Activated naive CD8-positive, alpha-beta T cell treated with anti-CD3 and anti-CD28 coated beads, Interleukin-2, amount 10 ng/mL, durations not matched to agents 7 days and 5 days (primary cell): Measurements from ENCODE around the gene KCNMA1. TPM values are rescaled to one million over a fixed set of nuclear protein-coding genes. Genes with fewer than 3 reads are reported as not detected.
"Not testable (repeated sequence)": the region's sequence is repeated elsewhere in the genome, so short reads cannot be mapped to it uniquely, and the experiment has no call there.

Experiments used
- ATAC-seq: fragments of 150-1000 bp; cut with Tn5 transposase; one replicate; pipeline ENCODE4 v1.10.0; 2021; ENCODE audit warnings: low read depth, moderate library complexity
- POLR2A ChIA-PET: fragments of 350-600 bp; sonication (Branson Sonifier 250); formaldehyde crosslinking; loops from one replicate; lab custom pipeline; 2021; ENCODE audit warnings: antibody characterized with exemption; lab: Charles Lee
- DNase-seq: peaks from one replicate; pipeline ENCODE4 v3.0.0; 2021
- H3K27ac Mint-ChIP-seq: one replicate; pipeline ENCODE4 v1.8.0; 2022; ENCODE audit warnings: mild to moderate bottlenecking, mixed read lengths
- H3K27me3 Mint-ChIP-seq: one replicate; pipeline ENCODE4 v1.8.0; 2022; ENCODE audit warnings: mild to moderate bottlenecking, moderate library complexity, mixed read lengths
- H3K36me3 Mint-ChIP-seq: one replicate; pipeline ENCODE4 v1.8.0; 2021; ENCODE audit warnings: mild to moderate bottlenecking, mixed read lengths
- H3K4me1 Mint-ChIP-seq: one replicate; pipeline ENCODE4 v1.8.0; 2021; ENCODE audit warnings: mixed read lengths
- H3K4me3 Mint-ChIP-seq: one replicate; pipeline ENCODE4 v1.8.0; 2022; ENCODE audit warnings: mild to moderate bottlenecking, moderate library complexity, mixed read lengths
- H3K9me3 Mint-ChIP-seq: one replicate; pipeline ENCODE4 v1.8.0; 2021; ENCODE audit warnings: mixed read lengths
- total RNA-seq, 2 experiments: library from RNA; stranded (reverse); gene quantifications; one replicate each; pipeline ENCODE4 v1.2.3, GENCODE V29; 2021

Gene KCNMA1
- total RNA-seq, 2 experiments from 2014 or later, result 0.39 to 0.54 TPM

DNA sequence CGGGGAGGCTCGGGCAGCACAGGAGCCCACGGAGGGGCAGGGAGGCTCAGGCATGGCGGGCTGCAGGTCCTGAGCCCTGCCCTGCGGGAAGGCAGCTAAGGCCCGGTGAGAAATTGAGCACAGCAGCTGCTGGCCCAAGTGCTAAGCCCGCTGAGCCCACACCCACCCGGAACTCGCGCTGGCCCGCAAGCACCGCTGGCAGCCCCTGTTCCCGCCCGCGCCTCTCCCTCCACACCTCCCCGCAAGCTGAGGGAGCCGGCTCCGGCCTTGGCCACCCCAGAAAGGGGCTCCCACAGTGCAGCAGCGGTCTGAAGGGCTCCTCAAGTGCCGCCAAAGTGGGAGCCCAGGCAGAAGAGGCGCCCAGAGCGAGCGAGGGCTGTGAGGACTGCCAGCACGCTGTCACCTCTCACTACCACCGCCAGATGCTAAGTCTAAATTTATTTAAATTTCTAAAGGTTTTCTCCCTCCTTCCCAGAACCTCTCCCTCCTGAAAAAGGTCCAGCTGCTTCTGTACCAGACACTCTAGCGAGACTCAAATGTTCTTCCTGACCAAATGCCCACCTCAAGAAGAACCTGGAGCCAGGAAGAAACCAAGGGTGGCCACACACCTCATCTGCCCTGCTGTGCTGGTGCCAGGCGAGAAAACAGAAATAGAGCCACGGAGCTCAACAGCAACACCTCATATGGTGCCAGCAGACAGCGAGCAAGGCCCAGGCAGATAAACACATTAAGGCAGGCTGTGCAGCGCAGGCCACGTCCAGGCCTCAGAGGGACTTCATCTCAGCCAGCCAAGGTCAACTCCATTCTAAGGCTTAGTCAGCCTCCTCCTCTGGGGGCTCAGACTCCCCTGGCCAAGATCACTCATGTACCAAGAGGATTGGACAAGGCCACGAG is 47.0 kb downstream of the KCNMA1 start:
- Mint-ChIP-seq H3K9me3 (no peaks in the 10 kb centered on the region), H3K4me3 (no peak overlapping the region), H3K27ac (no peak overlapping the region), H3K27me3 (peaks cover 4% of the 10 kb centered on the region), H3K36me3 (no peaks in the 10 kb centered on the region), H3K4me1 (peaks cover 2% of the 10 kb centered on the region)
- POLR2A ChIA-PET, result no interaction called here
- DNase-seq (no peak), ATAC-seq (no peak)

DNA sequence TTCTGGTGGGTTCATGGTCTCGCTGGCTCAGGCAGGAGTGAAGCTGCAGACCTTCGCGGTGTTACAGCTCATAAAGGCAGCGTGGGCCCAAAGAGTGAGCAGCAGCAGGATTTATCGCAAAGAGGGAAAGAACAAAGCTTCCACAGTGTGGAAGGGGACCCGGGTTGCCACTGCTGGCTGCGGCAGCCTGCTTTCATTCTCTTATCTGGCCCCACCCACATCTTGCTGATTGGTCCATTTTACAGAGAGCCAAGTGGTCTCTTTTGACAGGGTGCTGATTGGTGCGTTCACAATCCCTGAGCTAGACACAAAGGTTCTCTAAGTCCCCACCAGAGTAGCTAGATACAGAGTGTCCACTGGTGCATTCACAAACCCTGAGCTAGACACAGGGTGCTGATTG is 47.9 kb downstream of the KCNMA1 start:
- POLR2A ChIA-PET, result not testable (repeated sequence)

DNA sequence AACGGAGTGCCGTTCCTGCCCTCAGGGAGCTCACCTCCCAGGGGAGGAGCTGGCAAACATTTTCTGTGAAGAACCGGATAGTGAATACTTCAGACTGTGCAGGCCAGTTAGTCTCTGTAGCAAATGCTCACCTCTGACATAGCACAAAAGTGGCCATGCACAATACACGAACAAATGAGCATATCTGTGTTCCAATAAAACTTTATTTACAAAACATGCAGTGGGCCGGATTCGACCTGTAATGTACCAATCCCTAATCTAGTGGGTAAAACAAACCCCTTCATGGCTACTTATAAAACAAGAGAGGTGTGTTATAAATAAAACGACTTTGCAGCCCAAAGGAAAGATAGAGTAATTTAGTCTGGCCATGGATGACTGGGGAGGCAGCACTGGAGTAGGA is 48.7 kb downstream of the KCNMA1 start:
- Mint-ChIP-seq H3K27me3 (peaks cover 2% of the 10 kb centered on the region), H3K36me3 (no peaks in the 10 kb centered on the region), H3K9me3 (no peaks in the 10 kb centered on the region), H3K4me3 (no peak overlapping the region), H3K4me1 (peaks cover 7% of the 10 kb centered on the region), H3K27ac (no peak overlapping the region)
- POLR2A ChIA-PET, result no interaction called here
- DNase-seq, result no peak
- no peak for ATAC-seq

More for the DNA sequence above, 47.9 kb downstream of the KCNMA1 start:
- not testable (repeated sequence) for H3K4me1 Mint-ChIP-seq, ATAC-seq, H3K27ac Mint-ChIP-seq, H3K27me3 Mint-ChIP-seq, H3K9me3 Mint-ChIP-seq, H3K36me3 Mint-ChIP-seq, DNase-seq, H3K4me3 Mint-ChIP-seq

DNA sequence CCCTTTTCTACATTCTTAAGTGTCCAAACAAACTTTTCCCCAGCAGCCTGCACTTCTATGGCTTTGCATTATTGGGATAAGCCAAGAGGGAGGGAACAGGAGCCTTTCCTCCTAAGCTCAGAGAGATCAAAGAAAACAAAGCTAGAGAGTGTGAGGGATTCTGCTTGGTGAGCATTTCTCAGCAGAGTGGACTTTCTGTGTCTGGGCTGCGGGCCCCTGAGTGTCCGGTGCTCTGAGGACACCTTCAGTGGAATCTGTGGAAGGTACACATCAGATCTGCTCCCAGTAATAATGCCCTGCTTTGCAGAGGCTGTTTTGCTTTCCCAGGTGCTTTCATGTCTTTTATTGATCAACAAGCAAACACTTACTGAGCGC is 50.2 kb downstream of the KCNMA1 start:
- Mint-ChIP-seq H3K36me3 (no peaks in the 10 kb centered on the region), H3K4me3 (no peak overlapping the region), H3K9me3 (no peaks in the 10 kb centered on the region), H3K27ac (no peak overlapping the region), H3K4me1 (peaks cover 20% of the 10 kb centered on the region), H3K27me3 (no peaks in the 10 kb centered on the region)
- POLR2A ChIA-PET, result no interaction called here
- no peak for ATAC-seq
- no peak for DNase-seq

DNA sequence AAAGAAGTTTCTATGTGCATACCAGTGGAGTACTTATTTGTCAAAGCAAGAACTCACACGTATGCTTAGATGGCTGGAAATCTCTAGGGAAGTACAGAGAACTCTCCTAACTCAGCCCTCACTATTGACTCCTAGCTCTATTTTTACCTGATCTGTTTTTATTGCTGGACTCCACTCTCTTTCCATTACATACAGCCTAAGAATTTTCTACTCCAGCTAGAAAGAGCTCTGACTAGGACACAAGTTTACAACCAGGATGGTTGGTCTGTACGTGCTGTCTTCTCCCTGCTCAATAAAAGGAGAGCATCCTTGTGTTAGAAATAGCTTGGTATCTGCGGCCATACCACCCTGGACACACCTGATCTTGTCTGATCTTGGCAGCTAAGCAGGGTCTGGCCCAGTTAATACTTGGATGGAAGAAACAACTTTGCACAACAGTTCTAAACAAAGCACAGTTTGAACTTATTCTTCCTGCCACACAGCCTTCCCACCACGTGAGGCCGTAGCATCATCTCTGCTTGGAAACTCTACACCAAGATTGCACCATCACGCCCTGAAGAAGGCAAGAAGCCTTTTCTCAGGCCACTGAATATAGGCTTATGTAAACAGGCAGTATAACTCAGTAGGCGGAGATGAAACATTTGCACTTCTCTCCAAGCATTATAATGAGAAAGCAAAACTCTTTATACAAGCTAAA is 50.7 kb downstream of the KCNMA1 start:
- POLR2A ChIA-PET, result no interaction called here

DNA sequence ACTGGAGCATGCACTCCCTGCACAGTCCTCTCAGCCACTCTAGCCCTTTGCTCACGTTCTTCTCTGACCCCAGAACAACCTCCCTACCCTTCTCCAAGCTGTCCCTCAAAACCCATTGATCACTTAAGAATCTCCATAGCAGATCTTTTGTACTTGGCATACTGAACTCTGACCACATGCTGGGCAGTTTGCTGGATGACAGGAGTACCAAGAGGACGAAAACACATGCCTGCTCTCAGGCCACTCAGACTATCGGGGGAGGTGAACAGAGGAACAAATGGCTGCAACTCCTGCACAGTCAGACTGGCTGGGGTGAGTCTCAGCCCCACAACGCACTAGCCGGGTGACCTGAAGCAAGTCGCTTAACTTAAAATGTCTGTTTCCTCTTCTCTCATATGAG is 52.7 kb downstream of the KCNMA1 start:
- DNase-seq, result no peak
- H3K9me3 Mint-ChIP-seq, result no peaks in the 10 kb centered on the region
- no peak overlapping the region for H3K4me3 Mint-ChIP-seq
- no peak overlapping the region for H3K27ac Mint-ChIP-seq
- POLR2A ChIA-PET, result no interaction called here
- ATAC-seq, result no peak
- H3K27me3 Mint-ChIP-seq, result no peaks in the 10 kb centered on the region
- H3K36me3 Mint-ChIP-seq, result no peaks in the 10 kb centered on the region
- H3K4me1 Mint-ChIP-seq, result peaks cover 20% of the 10 kb centered on the region

More for the DNA sequence above, 50.7 kb downstream of the KCNMA1 start:
- Mint-ChIP-seq H3K9me3 (no peaks in the 10 kb centered on the region), H3K27ac (no peak overlapping the region), H3K36me3 (no peaks in the 10 kb centered on the region), H3K4me3 (no peak overlapping the region), H3K27me3 (no peaks in the 10 kb centered on the region), H3K4me1 (peaks cover 20% of the 10 kb centered on the region)
- DNase-seq (no peak), ATAC-seq (no peak)

DNA sequence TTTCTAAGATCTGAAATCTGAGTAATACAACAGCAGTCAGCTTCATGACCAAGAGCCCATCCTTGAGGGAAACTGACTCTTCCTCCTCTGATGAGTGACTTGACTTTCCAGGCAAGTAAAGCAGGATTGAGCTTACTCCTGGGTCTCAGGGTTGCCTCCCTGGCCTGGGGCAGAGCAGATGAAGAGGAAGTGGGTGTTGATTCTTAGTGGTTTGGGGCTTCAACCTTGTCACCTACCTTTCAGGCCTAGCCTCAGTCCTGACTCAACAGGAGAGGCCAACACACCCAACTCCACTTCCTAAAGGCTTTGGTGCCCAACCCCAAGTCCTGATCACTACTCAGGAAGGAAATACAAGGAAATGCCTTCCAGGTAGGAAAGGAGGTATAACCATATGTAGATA is 54.1 kb downstream of the KCNMA1 start:
- no peaks in the 10 kb centered on the region for H3K27me3 Mint-ChIP-seq
- POLR2A ChIA-PET, result no interaction called here
- ATAC-seq, result peak; percentile 69
- H3K27ac Mint-ChIP-seq, result no peak overlapping the region
- H3K4me3 Mint-ChIP-seq, result no peak overlapping the region
- DNase-seq, result no peak
- H3K4me1 Mint-ChIP-seq, result peaks cover 20% of the 10 kb centered on the region
- no peaks in the 10 kb centered on the region for H3K9me3 Mint-ChIP-seq
- no peaks in the 10 kb centered on the region for H3K36me3 Mint-ChIP-seq

DNA sequence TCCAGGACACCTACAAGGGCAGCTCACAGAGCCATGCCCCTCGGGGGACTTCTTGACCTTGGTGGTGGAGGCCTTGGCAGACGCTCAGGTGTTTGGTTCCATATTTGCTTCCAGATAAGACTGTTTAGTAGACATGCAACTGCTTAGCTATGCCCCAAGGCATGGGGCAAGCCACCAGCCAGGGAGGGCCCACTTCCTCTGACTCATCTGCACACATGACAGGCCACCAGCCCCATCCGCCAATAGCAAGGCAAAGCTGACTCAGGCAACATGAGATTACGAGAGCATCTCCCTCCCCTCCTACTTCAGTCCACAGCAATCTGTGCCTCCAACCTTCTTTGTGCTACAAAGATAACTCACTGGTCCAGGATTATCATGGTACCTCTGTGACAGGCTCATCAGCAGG is 54.9 kb downstream of the KCNMA1 start:
- peak overlapping the region; percentile 56 for H3K27ac Mint-ChIP-seq
- ATAC-seq, result peak; percentile 87
- POLR2A ChIA-PET, result no interaction called here
- no peaks in the 10 kb centered on the region for H3K9me3 Mint-ChIP-seq
- H3K4me3 Mint-ChIP-seq, result peak overlapping the region; percentile 28
- no peaks in the 10 kb centered on the region for H3K27me3 Mint-ChIP-seq
- H3K4me1 Mint-ChIP-seq, result peaks cover 20% of the 10 kb centered on the region
- DNase-seq, result peak; percentile 39
- no peaks in the 10 kb centered on the region for H3K36me3 Mint-ChIP-seq

DNA sequence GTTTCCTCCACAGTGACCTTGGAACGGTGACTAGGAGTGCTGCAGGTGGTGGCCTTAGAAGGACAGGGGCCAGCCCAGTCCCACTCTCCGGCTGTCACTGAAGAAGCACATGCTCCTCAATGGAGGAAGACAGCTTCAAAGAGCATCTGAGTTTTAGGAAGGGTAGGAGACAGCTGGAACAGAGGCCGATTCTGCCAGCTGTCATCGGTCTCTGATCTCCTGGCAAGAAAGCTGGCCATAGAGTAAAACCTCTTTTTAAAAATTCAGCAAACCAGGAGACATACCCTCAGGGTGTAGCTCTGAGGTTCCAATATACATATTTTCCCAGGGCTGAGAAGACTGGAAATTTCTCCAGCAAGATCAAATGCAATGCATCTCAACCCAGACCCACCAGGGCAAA is 55.9 kb downstream of the KCNMA1 start:
- no peaks in the 10 kb centered on the region for H3K36me3 Mint-ChIP-seq
- no peak overlapping the region for H3K4me3 Mint-ChIP-seq
- H3K4me1 Mint-ChIP-seq, result peaks cover 19% of the 10 kb centered on the region
- POLR2A ChIA-PET, result no interaction called here
- no peaks in the 10 kb centered on the region for H3K9me3 Mint-ChIP-seq
- no peak for DNase-seq
- no peak overlapping the region for H3K27ac Mint-ChIP-seq
- ATAC-seq, result no peak
- no peaks in the 10 kb centered on the region for H3K27me3 Mint-ChIP-seq

DNA sequence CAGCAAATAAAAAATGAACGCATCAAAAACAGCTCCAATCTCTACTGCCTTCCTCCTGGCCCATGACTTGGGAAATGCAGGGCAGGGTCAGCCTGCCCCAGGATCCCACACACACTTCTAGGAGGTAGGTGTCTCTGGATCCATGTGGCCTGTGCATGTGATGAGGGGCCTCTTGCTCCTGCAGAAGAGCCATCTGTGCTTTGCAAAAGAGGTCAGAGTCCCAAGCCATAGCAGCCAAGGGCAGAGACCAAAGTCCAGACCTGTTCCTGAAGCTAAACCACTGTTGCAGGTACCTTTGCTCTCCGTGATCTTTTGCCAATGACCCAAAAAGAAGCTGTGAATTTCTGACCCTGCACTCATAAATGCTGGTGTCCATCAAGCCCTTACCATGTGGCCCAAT is 57.1 kb downstream of the KCNMA1 start:
- no peaks in the 10 kb centered on the region for H3K9me3 Mint-ChIP-seq

DNA sequence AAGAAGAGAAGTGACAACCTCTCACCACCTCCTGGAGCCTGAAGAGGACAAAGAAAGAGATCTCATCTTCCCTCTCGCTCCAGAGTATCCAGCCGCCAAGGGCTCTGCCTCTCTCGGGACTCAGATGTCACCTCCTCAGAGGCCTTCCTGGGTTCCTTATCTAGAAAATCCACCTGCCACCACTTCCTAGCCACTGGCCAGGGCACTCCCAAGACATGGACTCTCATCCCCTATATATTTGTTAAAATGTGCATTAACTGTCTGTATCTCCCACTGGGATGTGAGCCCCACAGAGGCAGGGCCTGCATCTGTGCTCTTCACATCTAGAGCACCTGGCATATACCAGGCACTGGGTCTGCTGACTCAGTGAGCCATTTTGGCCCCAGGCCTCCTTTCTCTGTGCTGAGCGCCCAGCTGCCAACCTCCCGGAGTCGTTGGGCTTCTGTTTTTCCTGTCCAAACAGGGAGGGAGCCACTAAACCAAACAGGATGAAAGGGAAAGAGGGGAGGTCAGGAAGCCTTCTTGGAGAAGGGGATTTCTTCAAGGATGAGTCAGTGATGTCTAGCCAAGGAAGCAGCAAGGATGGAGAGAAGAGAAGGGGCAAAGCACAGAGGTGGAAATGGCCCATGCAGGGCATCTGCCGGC is 58.9 kb downstream of the KCNMA1 start:
- Mint-ChIP-seq H3K36me3 (no peaks in the 10 kb centered on the region), H3K27ac (no peak overlapping the region), H3K9me3 (no peaks in the 10 kb centered on the region), H3K4me1 (peaks cover 11% of the 10 kb centered on the region), H3K27me3 (no peaks in the 10 kb centered on the region), H3K4me3 (no peak overlapping the region)
- DNase-seq (no peak), ATAC-seq (no peak)
- POLR2A ChIA-PET, result interaction anchor here (0.5 kb wide), 1 partner anchor 36 kb away, joined by 3 read pairs; no protein-coding TSS in a partner anchor

More for the DNA sequence above, 57.1 kb downstream of the KCNMA1 start:
- POLR2A ChIA-PET, result no interaction called here
- H3K36me3 Mint-ChIP-seq, result no peaks in the 10 kb centered on the region
- H3K4me3 Mint-ChIP-seq, result no peak overlapping the region
- no peak overlapping the region for H3K27ac Mint-ChIP-seq
- peaks cover 18% of the 10 kb centered on the region for H3K4me1 Mint-ChIP-seq
- H3K27me3 Mint-ChIP-seq, result no peaks in the 10 kb centered on the region
- DNase-seq (no peak), ATAC-seq (no peak)

DNA sequence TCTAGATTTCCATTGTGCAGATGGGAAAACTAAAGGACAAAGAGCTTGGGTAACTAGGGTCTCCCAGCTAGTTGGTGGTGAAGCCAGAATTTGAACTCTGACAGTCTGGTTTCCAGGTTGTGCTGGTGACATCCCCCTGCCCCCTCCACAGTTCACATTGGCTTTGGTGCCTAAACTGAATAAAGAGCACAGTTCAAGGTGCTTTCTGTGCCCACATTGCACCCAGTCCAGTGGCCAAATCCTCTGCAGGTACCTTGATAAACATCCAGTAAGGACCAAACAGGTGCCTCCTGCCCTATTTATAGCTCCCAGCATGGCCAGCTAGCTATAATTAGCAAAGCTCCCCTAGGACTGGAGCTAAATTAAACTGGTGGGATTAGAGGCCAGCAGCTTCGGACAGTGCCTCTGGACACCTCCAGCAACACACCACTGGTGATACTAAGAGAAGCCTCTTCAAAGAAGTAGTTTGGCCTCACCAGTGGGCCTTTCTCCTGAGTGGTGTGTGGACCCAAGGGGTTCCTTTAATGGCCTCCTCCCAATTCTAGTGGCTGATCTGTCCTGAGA is 59.9 kb downstream of the KCNMA1 start:
- no peaks in the 10 kb centered on the region for H3K36me3 Mint-ChIP-seq

DNA sequence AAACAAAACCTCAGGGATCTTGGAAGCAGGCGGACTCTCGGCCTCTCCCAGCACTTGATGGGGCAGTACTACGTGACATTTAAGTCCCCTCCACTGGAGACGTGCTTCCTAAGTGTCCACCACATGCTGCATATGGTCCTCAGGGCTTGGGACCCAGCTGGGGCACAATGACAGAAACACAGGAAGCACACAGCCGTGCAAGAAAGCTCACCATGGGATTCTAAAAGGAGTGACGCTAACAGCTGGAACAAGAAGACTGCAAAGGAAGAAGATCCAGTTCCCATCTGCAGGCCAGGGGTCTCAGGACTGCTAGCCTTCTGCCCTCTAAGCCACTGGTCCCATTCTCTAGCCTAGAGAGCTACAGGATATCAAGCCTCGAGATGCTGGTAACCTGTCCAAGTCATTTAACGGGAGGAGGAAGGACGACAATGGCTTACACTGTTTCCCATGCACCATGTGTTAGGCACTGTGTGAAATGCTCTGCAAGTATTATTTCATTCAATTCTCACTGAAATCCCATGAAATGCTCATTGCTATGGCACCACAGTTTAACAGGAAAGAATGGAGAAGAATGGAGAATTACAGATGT is 61.1 kb downstream of the KCNMA1 start:
- ATAC-seq (no peak), DNase-seq (no peak)
- Mint-ChIP-seq H3K27me3 (no peaks in the 10 kb centered on the region), H3K4me3 (no peak overlapping the region), H3K36me3 (no peaks in the 10 kb centered on the region), H3K9me3 (no peaks in the 10 kb centered on the region), H3K27ac (no peak overlapping the region), H3K4me1 (no peaks in the 10 kb centered on the region)
- POLR2A ChIA-PET, result no interaction called here

More for the DNA sequence above, 59.9 kb downstream of the KCNMA1 start:
- no peak overlapping the region for H3K4me3 Mint-ChIP-seq
- no peaks in the 10 kb centered on the region for H3K27me3 Mint-ChIP-seq
- no peak overlapping the region for H3K27ac Mint-ChIP-seq
- POLR2A ChIA-PET, result no interaction called here
- peaks cover 2% of the 10 kb centered on the region for H3K4me1 Mint-ChIP-seq
- H3K9me3 Mint-ChIP-seq, result no peaks in the 10 kb centered on the region
- DNase-seq (no peak), ATAC-seq (no peak)
